Stimulated activated CD4-positive, alpha-beta T cell treated with anti-CD3 and anti-CD28 coated beads, Interleukin-1b, Interleukin-23, amount 100 ng/mL, for 1 hour (primary cell): ENCODE measurements around the gene LIFR.
"Not testable (repeated sequence)": the region's sequence is repeated elsewhere in the genome, so short reads cannot be mapped to it uniquely, and the experiment has no call there.

ENCODE experiments used
- DNase-seq, 2 donors: peaks; one replicate each; pipeline ENCODE4 v3.0.0-alpha.2; 2020; ENCODE audit warnings: low read depth in 2 of 2

Gene LIFR

GRCh38 chr5:38581597-38581996 lies 25.2 kb upstream of the LIFR start:
- no peak for DNase-seq

- no peak for DNase-seq
Observed at GRCh38 chr5:38579105-38579504, 22.7 kb upstream of the LIFR start.

DNA sequence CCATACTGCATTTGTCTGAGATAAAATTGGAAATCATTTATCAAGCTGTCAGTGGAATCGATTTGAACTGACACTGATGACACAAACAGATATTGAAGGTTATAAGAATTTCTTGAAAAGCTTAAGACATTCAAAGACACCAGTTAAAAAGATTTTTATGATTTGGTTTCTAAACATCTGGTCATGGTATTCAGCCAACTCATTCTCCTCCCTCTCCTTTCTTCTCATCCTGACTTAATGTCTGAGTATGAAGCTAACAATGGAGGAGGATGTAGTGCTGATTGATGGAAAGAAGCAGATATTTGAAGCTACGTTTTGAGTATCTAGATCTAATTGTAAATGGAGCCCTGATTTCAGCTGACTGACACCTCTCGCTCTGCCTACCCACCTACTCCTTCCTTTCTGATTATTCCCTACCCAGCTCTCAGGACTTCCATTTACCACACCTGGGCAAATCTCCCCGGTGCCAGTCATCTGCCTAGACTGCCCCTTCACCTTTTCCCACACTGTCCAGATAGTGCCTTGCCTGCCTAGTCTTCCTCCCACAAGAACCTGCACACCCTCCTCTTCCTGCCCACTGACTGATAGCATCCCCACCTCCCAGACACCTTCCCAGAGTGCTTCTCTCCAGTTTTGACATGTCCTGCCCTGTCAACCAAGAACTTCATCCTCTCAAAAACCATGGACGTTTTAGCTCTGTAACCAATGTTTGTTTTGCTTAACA lies 20.7 kb upstream of the LIFR start:
- no peak for DNase-seq

- DNase-seq, result no peak
Observed at GRCh38 chr5:38576442-38576841, 20.0 kb upstream of the LIFR start.

DNA sequence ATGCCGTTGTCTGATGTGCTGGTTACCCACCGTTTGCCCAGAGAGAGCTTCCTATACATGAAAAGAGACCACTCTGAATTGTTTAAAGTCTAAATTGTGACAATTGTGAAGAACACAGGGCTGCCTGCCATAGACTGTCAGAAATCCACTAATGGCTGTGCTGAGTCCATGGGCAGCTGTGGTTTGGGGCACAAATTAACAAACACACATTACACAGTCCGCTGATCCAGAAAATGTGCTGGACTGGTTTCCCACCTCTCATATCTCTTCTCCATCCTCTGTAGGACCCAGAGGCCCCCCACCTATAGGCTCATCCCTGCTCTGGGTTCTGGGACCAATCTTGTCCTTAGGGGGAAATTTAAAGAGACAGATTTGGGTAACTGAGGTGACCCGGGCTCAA lies 19.0 kb upstream of the LIFR start:
- DNase-seq, result no peak

GRCh38 chr5:38574009-38574408 lies 17.6 kb upstream of the LIFR start:
- DNase-seq, result no peak

DNA sequence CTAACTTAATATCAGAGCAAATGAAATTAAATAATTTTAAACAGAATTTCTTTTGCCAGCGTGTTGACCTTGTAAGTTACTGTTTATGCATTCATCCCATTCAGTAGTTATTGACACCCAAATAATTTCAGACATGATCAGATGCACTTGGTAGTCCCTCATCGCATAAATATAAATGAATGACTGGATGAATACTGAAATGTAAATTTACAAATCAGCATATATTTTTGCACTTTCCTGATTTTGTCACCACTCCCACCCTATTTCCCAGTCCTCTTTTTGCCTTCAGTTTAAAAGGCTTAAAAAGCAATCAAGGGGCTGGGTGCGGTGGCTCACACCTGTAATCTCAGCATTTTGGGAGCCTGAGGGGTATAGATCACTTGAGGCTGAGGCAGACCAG lies 17.1 kb upstream of the LIFR start:
- no peak for DNase-seq

DNA sequence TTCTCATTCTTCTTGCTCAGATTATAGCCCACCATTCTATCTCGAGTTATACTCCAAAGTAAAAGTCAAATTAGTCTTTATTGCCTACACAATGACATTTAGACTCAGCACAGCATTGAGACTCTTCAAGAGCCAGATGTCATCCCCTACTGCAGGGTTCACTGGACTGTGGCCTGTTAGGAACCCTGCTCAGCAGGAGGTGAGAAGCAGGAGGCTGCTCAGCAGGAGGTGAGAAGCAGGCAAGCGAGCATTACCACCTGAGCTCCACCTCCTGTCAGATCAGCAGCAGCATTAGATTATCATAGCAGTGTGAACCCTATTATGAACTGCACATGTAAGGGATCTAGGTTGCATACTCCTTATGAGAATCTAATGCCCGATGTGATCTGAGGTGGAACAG lies 12.7 kb upstream of the LIFR start:
- DNase-seq, result no peak

GRCh38 chr5:38567306-38567705 lies 10.9 kb upstream of the LIFR start:
- DNase-seq, result not testable (repeated sequence)

- no peak for DNase-seq
Observed at GRCh38 chr5:38563624-38564023, 7.2 kb upstream of the LIFR start.

GRCh38 chr5:38562444-38563210 lies 6.2 kb upstream of the LIFR start:
- DNase-seq, result no peak

DNA sequence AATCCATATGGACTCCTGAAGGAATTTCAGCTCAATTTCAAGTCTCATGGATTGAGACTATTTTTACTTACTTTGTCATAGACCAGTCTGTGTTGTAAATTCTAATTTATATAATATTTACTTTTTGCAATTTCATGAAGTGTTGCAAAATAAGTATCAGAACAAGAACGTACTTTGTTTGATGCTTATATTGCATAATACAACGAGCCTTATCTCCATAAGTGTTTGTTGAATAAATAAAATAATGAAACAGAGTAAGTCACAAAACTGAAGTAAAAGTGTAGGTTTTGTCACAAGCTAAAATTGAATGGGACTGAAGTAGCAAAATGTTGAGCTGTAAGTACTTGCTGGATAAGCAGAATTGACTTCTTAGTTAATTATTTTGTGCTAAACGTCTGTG lies 3.0 kb upstream of the LIFR start:
- DNase-seq, result no peak

DNA sequence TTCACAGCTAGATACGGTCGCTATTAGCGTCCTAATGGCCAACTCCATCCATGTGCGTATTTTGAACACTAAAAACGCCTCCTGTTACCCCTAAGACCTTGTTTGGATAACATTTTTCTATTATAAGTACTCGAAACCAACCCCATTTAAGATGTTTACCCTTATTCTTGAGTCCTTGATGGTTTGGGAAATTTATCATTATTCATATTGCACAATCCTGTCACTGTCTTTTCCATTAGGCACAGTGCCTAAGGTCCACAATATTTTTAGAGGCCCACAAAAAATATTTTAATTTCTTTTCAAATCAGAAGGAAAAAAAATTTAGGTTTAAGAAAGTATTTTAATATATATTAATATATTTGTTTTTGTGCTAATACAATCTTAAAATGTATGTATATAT lies 1.3 kb upstream of the LIFR start:
- DNase-seq, result no peak

DNA sequence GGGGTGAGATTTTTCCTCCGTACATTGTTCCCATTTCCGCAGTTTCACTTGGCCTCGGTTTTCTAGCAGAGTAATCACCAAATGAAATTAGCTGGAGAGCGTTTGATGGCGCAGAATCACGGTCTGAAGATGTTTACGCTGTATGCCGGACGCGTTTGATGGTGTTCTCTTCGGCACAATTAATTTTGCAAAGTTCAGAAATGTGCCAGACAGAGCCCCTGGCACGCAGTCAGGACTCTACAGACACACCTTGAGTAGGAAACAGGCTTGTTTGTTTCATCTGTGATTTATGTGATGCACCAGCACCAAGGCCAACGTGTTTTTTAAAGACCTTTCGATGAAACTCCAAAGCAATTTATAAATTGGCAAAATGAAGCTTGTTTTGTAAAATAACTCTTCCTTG lies 863 bp upstream of the LIFR start:
- no peak for DNase-seq

DNA sequence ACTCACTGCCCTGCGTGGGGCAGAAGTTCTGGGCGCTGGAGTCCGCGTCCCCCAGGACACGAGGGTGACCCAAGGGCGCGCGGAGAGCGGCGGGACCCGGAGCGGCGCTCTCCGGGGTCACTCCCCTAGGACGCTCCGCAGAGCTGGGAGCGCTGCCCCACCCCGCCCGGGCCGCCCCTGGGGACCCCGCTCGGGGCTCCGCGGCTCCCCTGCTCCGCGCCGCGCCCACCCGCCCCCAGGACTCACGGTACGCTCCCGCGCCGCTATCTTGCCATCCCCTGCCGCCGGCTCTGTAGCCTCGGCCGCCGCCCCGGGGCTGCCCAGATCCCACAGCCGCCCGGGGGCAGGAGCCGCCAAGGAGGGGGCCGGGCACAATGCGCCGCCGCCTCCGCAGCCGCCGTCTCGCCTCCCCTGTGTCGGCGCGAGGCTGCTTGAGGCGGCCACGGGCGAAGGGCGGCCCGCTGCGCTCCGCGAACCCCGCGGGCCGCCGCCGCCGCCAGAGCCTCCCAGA lies 303 bp downstream of the LIFR start:
- no peak for DNase-seq

DNA sequence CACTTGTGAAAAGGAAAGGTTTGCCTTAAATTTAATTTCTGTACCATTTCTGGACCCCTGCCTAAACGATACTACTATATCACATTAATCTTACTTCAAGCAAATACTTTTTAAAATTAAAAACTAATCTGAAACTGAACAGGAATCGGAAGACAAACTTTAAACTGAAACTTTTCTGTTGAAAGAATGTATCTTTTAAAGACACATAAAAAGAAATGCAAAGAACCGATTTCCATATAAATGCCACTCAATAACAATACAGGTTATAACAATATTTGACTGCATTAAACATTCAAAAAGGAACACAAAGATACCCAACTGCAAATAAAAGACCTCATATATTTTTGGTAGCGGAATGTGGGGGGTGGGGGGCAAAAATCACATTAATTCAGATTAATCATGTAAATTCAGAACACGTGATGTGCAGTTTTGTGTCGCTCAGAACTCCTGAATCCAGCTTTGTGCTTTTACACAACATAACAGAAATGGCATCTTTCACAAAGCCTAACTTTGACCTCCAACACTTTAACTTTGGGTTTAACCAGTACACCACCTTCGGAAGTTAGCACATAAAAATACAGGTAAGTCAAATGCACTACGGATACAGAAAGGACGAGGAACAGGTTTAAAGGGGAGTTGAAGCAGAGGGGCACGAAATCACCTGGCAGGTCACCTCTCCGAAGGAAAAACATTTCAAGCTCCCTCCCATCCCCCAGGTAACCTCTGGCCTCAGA lies 925 bp downstream of the LIFR start:
- no peak for DNase-seq

DNA sequence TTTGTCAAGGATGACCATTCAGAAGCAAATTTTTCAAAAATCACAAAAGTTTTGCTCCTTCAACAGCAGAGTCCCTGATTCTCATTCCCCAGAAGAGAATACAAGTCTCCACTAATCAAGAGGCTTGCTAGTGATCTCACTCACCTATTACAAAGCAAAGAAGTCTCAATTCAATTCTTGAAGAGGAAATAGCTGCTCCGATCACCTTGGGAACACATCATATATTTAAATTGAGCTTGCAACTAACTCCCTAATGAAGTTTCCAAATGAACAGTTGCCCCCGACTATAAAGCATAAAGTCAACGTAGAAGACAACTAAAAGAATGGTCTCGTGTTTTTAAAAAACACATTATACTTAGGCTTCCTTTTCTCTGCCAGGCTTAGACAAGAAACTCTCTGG lies 1.6 kb downstream of the LIFR start:
- no peak for DNase-seq

DNA sequence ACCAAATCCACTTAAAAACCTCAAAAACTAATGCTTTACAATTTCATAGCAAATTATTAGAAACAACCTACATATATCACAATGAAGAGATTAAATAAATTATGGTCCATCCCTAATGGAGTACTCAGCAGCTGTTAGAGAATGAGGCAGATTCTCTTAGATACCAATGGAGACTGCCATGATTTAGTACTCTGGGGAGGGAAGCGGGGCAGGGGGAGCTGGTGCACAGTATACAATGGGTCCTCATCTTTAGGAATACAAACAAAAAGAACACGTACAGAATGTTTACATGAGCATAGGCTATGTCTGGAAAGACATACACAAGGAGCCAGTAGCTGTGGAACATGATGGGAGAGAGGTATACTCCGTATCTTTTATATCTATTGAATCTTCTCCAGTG lies 2.0 kb downstream of the LIFR start:
- DNase-seq, result no peak

DNA sequence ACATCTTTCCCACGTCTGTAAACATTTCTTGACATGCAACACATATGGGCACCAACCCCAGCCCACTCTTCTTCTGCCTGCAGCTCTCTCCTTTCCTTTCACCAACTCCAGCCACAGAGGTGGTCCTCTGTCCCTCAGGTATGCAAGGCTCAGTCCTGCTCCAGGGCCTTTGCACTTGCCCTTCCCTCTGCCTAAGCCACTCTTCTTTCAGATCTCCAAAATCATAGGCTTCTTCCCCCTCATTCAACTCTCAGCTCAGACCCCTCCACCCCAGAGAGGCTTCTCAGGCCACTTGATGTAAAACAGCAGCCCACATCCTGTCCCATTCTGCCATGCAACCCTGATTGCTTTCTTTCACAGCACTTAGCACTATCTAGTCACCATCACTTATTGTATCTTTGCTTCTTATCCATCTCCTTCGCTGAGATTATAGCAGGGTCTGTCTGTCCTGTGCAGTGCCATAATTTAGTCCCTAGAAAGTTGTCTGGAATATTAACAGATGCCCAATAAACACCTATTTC lies 3.4 kb downstream of the LIFR start:
- no peak for DNase-seq

GRCh38 chr5:38551030-38552017 lies 5.1 kb downstream of the LIFR start:
- no peak for DNase-seq
